WTC11 (cell line): Measurements from ENCODE around the gene NUP214. TPM values are rescaled to one million over a fixed set of nuclear protein-coding genes. Genes with fewer than 3 reads are reported as not detected.

Source experiments
- ATAC-seq: fragments of 200-7000 bp; cut with Tn5 transposase; 2 replicates; pipeline ENCODE4 v1.10.0; 2021; ENCODE audit warnings: mild to moderate bottlenecking, moderate library complexity
- CTCF ChIA-PET: fragments of 300-600 bp; sonication (Branson Sonifier 250); formaldehyde crosslinking; loops from one replicate; lab custom pipeline; 2021; ENCODE audit warnings: antibody characterized with exemption; lab: Charles Lee
- POLR2A ChIA-PET: fragments of 350-600 bp; sonication (Branson Sonifier 250); formaldehyde crosslinking; loops from one replicate; lab custom pipeline; 2021; ENCODE audit warnings: antibody characterized with exemption; lab: Charles Lee
- DNase-seq: peaks from one replicate; pipeline ENCODE4 v3.0.0; 2021; ENCODE audit warnings: low spot score
- H3K27ac Mint-ChIP-seq: 2 replicates; pipeline ENCODE4 v1.8.0; 2021; ENCODE audit warnings: mixed read lengths
- H3K27me3 Mint-ChIP-seq: 2 replicates; pipeline ENCODE4 v1.8.0; 2021; ENCODE audit warnings: low read depth, mild to moderate bottlenecking, moderate library complexity, mixed read lengths
- H3K36me3 Mint-ChIP-seq: 2 replicates; pipeline ENCODE4 v1.8.0; 2021; ENCODE audit warnings: mixed read lengths
- H3K4me1 Mint-ChIP-seq: 2 replicates; pipeline ENCODE4 v1.8.0; 2022; ENCODE audit warnings: mixed read lengths
- H3K4me3 Mint-ChIP-seq: 2 replicates; pipeline ENCODE4 v1.8.0; 2021; ENCODE audit warnings: mild to moderate bottlenecking, moderate library complexity, mixed read lengths
- H3K9me3 Mint-ChIP-seq: 2 replicates; pipeline ENCODE4 v1.8.0; 2021; ENCODE audit warnings: mixed read lengths
- CDX4 ChIP-seq: fragments of 250-450 bp; sonication (Bioruptor Pico); IDR thresholded peaks from 2 replicates; pipeline ENCODE4 v1.9.0; 2021; ENCODE audit warnings: moderate library complexity, mild to moderate bottlenecking, inconsistent platforms, borderline replicate concordance
- CREM ChIP-seq: sonication (generic); formaldehyde crosslinking; IDR thresholded peaks from 2 replicates; pipeline ENCODE4 v1.8.1; 2022; ENCODE audit warnings: mild to moderate bottlenecking, missing genetic modification reagents, moderate library complexity
- ETV6 ChIP-seq: sonication (generic); formaldehyde crosslinking; IDR thresholded peaks from 2 replicates; pipeline ENCODE4 v1.8.1; 2022; ENCODE audit warnings: mild to moderate bottlenecking, missing genetic modification reagents
- GRHL2 ChIP-seq: fragments of 250-450 bp; sonication (Bioruptor Pico); IDR thresholded peaks from 2 replicates; pipeline ENCODE4 v1.8.0; 2022; ENCODE audit warnings: mild to moderate bottlenecking, moderate library complexity; ENCODE audit not compliant: insufficient replicate concordance, severe bottlenecking
- HMGA2 ChIP-seq: fragments of 250-450 bp; sonication (Bioruptor Pico); IDR thresholded peaks from 2 replicates; pipeline ENCODE4 v1.4.0; 2021; ENCODE audit warnings: mild to moderate bottlenecking, moderate library complexity
- JUN ChIP-seq: sonication (generic); formaldehyde crosslinking; IDR thresholded peaks from 2 replicates; pipeline ENCODE4 v1.8.0; 2023; ENCODE audit warnings: mild to moderate bottlenecking, missing genetic modification reagents
- NFYB ChIP-seq: sonication (generic); formaldehyde crosslinking; conservative IDR thresholded peaks from 2 replicates; pipeline ENCODE4 v1.8.0; 2022; ENCODE audit warnings: low read depth, missing genetic modification reagents
- PREB ChIP-seq: sonication (generic); formaldehyde crosslinking; IDR thresholded peaks from 2 replicates; pipeline ENCODE4 v1.8.1; 2022; ENCODE audit warnings: mild to moderate bottlenecking, missing genetic modification reagents, moderate library complexity, borderline replicate concordance
- RORB ChIP-seq: fragments of 250-450 bp; sonication (Bioruptor Pico); IDR thresholded peaks from 2 replicates; pipeline ENCODE4 v1.9.0; 2021; ENCODE audit warnings: mild to moderate bottlenecking
- TP53 ChIP-seq: sonication (generic); formaldehyde crosslinking; IDR thresholded peaks from 2 replicates; pipeline ENCODE4 v1.8.1; 2023; ENCODE audit warnings: mild to moderate bottlenecking, missing genetic modification reagents
- ZBTB43 ChIP-seq: sonication (generic); formaldehyde crosslinking; IDR thresholded peaks from 2 replicates; pipeline ENCODE4 v1.8.1; 2023; ENCODE audit warnings: mild to moderate bottlenecking, missing genetic modification reagents
- ZNF416 ChIP-seq: fragments of 250-450 bp; sonication (Bioruptor Pico); IDR thresholded peaks from 2 replicates; pipeline ENCODE4 v1.9.0; 2021; ENCODE audit warnings: mild to moderate bottlenecking, inconsistent platforms
- ZNF532 ChIP-seq: fragments of 250-450 bp; sonication (Bioruptor Pico); IDR thresholded peaks from 2 replicates; pipeline ENCODE4 v1.9.0; 2021; ENCODE audit warnings: mild to moderate bottlenecking, borderline replicate concordance
- ZNF671 ChIP-seq: fragments of 250-450 bp; sonication (Bioruptor Pico); IDR thresholded peaks from 2 replicates; pipeline ENCODE4 v1.8.0; 2021; ENCODE audit warnings: mild to moderate bottlenecking
- total RNA-seq: library from RNA; stranded (reverse); gene quantifications from 3 replicates; pipeline ENCODE4 v1.2.3, GENCODE V29; 2021
- TF ChIP-seq, protein P1 (sequence below): fragments of 200-600 bp; IDR thresholded peaks from 2 replicates; pipeline ENCODE4 v1.8.0; 2022; ENCODE audit warnings: antibody characterized with exemption
- TF ChIP-seq, protein P2 (sequence below): sonication (generic); formaldehyde crosslinking; IDR thresholded peaks from 2 replicates; pipeline ENCODE4 v1.8.0; 2022; ENCODE audit warnings: mild to moderate bottlenecking, missing genetic modification reagents

NUP214 gene
- total RNA-seq, 1 experiment from 2014 or later: 41.8 TPM

DNA sequence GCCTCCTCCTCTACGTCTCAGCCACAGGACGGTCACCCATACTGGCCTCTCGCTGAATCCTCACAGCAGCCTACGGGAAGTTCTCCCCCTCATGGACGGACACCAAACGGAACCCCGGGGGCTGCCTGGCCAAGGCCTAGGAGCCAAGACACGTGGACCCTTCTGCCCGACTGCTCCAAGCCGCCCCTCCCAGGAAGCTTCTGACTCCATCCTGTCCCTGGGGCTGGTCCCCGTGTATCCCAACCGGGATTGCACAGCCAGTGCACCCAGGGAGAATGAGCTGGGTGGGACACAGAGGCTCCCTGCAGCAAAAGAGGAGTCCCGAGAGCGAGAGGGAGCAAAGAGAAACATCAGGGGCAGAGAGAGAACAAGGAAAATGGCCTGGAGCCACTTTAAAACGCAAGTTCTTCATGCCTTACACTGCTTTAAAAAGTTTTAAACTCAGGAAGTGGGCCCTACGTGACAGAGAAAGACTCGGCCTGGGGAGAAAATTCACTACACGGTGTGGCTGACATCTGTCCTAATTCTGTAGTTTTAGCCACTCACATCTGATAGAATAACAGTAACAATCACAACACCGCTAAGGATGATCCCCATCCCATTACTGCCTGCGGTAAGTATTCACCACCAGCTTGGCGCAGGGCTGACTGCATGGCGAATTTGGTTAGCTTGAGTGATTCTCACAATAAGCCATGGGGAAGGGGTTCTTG lies 147.9 kb downstream of the NUP214 start (continued):
- TF ChIP-seq ETV6 (CRISPR knock-in tag) (no peak), NFYB (CRISPR knock-in tag) (no peak), TP53 (CRISPR knock-in tag) (no peak)
- TF ChIP-seq, all 79 proteins: peak for 0

GRCh38 chr9:131273856-131274673 lies 148.7 kb downstream of the NUP214 start:
- Mint-ChIP-seq H3K9me3 (no peaks in the 10 kb centered on the region), H3K27ac (no peak overlapping the region), H3K36me3 (no peaks in the 10 kb centered on the region; the same call in 1 of the 2 replicates)
- CTCF ChIA-PET: interaction anchor here (0.9 to 7.8 kb wide), 4 partner anchors 15 to 62 kb away, joined by 3 to 57 read pairs (median 6); partner anchors contain the start of gene PLPP7
- POLR2A ChIA-PET: no interaction called here
- no peak for TF ChIP-seq ZNF416
- no peak for TF ChIP-seq ZNF532 (CRISPR knock-in tag)
- no peak for TF ChIP-seq JUN (CRISPR knock-in tag)
- no peak for TF ChIP-seq ETV6 (CRISPR knock-in tag)
- TF ChIP-seq CDX4: no peak
- no peak for TF ChIP-seq GRHL2 (CRISPR knock-in tag)
- TF ChIP-seq, protein P1, sequence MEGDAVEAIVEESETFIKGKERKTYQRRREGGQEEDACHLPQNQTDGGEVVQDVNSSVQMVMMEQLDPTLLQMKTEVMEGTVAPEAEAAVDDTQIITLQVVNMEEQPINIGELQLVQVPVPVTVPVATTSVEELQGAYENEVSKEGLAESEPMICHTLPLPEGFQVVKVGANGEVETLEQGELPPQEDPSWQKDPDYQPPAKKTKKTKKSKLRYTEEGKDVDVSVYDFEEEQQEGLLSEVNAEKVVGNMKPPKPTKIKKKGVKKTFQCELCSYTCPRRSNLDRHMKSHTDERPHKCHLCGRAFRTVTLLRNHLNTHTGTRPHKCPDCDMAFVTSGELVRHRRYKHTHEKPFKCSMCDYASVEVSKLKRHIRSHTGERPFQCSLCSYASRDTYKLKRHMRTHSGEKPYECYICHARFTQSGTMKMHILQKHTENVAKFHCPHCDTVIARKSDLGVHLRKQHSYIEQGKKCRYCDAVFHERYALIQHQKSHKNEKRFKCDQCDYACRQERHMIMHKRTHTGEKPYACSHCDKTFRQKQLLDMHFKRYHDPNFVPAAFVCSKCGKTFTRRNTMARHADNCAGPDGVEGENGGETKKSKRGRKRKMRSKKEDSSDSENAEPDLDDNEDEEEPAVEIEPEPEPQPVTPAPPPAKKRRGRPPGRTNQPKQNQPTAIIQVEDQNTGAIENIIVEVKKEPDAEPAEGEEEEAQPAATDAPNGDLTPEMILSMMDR: no peak
- no peak for TF ChIP-seq ZBTB43
- TF ChIP-seq ZNF671 (CRISPR knock-in tag): no peak
- no peak for TF ChIP-seq NFYB (CRISPR knock-in tag)
- no peak for TF ChIP-seq CREM (CRISPR knock-in tag)
- TF ChIP-seq HMGA2 (CRISPR knock-in tag): no peak
- TF ChIP-seq, protein P2, sequence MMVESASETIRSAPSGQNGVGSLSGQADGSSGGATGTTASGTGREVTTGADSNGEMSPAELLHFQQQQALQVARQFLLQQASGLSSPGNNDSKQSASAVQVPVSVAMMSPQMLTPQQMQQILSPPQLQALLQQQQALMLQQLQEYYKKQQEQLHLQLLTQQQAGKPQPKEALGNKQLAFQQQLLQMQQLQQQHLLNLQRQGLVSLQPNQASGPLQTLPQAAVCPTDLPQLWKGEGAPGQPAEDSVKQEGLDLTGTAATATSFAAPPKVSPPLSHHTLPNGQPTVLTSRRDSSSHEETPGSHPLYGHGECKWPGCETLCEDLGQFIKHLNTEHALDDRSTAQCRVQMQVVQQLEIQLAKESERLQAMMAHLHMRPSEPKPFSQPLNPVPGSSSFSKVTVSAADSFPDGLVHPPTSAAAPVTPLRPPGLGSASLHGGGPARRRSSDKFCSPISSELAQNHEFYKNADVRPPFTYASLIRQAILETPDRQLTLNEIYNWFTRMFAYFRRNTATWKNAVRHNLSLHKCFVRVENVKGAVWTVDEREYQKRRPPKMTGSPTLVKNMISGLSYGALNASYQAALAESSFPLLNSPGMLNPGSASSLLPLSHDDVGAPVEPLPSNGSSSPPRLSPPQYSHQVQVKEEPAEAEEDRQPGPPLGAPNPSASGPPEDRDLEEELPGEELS (CRISPR knock-in tag): no peak
- TF ChIP-seq TP53 (CRISPR knock-in tag): no peak
- TF ChIP-seq PREB: no peak
- no peak for TF ChIP-seq RORB (CRISPR knock-in tag)
- TF ChIP-seq, all 79 proteins: peak for 0
- Mint-ChIP-seq H3K4me3 (no peak overlapping the region), H3K27me3 (peaks cover 14% of the 10 kb centered on the region), H3K4me1 (peaks cover 37% of the 10 kb centered on the region)
- no peak for DNase-seq
- no peak for ATAC-seq
